ENCODE results near the gene CORO2B.
"Not testable (repeated sequence)": the region's sequence is repeated elsewhere in the genome, so short reads cannot be mapped to it uniquely, and the experiment has no call there.

Gene CORO2B

GRCh38 chr15:68593341-68593740 lies 14.5 kb downstream of the CORO2B start:
- no peak for DNase-seq

GRCh38 chr15:68593828-68594532 lies 15.2 kb downstream of the CORO2B start:
- no peak for DNase-seq

DNA sequence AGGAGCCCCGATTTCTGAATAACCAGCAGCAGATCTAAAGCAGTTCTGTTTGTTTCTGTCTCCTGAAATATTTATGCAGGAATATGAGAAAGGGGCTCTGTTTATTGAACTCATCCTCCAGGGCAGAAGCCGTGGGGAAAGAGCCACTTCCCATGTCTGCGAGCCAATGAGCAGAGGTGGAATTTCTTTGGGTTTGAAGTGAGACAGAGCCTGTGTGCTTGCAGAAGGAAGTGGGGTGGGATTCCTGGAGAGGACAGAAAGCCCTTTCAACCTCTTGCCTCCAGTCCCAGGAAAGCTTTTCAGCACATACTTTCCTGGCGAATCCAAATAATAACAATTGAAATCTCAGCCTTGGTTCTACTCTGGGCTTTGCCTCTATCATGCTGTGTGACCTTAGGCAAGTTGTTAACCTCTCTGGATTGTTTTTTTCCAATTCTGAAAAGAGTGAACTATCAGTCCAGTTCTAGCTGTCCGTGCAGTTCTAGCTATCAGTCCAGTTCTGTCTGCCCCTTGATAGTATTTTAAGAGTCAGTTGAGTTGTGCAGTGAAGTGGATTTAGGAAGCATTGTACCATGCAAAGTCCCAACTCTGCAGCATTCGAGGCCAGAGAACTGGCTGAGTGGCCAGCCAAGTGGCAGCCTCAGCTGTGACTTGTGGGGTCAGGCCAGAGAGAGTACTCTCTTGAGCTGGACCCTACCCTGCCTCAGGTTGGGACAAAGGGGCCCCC lies 15.9 kb downstream of the CORO2B start:
- DNase-seq = no peak

DNA sequence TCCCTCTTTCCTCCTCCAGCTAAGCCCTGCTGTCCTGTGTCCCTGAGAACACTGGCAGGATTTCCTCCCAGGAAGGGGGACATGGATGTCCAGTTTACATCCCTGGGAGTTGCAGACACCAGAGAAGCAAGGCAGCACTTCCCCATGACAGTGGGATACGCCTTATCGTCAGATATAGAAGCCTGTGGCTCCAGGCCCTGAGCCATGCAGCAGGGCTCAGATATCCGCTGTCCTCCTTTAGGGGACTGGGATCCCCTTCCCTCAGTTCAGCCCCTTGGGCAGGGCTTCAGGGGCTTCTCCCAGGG lies 16.4 kb downstream of the CORO2B start:
- DNase-seq = no peak

DNA sequence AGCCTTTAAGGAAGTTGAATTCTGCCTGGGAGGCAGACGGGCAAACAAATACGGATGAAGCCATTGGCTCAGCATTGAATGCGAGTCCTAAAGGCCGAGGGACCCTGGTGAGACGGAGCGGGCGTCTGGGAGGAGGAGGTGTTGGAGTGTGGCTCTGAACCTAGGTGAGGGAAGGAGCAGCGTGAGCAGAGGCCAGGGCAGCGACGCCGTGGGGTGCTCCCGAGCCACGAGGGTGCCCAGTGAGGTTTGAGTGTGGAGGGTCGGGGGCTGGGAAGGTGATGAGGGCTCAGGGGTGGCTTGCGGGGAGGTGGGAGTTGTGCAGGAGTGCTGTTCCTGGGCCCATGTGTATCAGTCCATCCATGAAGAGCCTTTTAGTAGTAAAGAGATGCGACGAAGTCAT lies 17.0 kb downstream of the CORO2B start:
- DNase-seq = no peak

DNA sequence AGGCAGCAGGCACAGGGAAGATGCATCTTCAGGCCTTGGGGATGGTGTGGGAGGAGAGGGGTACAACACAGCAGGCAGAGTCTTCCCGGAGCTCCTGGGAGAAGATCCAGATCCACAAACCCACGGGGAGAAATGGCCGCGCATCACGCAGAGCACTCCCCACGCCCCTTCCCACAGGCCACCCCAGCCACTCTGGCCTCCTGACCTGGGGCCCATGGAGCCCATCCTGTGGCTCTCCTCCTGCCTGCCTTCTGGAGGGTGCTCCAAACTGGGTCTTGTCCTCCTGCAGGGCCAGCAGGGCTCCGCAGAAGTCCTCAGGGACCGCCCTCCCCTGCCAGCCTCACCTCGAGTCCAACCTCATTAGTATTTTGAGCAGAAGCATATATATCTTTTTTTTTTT lies 17.9 kb downstream of the CORO2B start:
- DNase-seq = no peak

DNA sequence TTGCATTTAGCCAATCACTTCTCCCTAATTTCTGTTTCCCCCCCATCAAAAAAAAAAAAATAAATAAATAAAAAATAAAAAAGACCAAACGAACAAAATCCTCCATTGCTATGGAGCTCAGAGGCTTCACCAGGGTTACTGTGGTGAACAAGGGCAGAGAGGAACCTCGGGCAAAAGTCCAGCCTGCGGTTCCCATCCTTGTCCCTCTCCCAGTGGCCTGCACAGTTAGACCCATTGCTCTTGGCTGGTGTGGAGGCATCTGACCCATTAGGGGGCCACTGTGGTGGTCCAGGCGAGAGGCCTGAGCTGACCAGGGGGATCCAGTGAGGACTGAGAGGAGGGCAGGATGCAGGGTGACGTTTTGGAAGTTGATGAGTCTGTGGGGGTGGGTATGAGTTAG lies 18.8 kb downstream of the CORO2B start:
- DNase-seq = no peak

GRCh38 chr15:68598171-68599152 lies 19.7 kb downstream of the CORO2B start:
- DNase-seq = peak; percentile 82

DNA sequence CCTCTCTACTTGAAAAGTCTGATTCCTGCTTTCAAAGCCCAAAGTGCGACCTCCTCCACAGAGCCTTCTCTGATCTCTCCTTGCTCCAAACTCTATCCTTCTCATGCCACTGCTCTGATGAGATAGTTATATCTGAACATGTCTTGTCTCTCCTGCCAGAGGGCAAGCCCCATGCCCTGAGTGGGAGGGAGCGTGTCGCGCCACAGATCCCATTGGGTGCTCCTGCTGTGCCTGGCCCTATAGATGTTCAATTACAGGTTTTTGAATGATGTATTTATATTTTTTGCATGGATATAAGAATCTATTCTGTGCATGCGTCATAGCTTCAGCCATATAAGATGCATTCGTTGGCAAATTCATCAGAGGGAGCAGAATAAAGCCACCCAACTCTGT lies 20.4 kb downstream of the CORO2B start:
- no peak for DNase-seq

DNA sequence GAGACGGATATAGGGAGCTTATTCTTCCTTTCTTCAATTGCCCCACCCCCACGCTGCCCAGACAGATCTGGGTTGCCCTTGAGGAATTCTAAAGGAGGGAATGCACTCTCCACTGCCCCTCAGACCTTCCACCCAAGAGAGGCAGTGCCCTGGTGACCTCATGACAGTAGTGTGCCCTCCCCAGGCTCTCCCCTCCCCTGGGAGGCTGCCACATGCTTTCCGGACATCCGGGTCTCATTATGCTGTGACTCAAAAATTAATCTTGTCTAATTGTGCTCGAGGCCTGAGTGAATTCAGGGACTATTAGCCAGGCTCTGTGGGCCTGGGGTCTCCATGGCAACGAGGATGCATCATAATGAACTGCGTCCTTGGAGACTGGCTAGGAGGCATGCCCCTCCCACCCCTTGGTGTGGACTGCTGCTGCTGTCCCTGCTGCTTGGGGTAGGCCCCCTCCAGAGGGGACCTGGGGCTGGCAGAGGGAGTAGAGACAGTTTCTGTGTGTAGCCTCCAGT lies 20.8 kb downstream of the CORO2B start:
- no peak for DNase-seq

- no peak for DNase-seq
Observed at GRCh38 chr15:68601206-68602197, 22.7 kb downstream of the CORO2B start.

GRCh38 chr15:68602459-68603215 lies 23.8 kb downstream of the CORO2B start:
- DNase-seq = no peak

DNA sequence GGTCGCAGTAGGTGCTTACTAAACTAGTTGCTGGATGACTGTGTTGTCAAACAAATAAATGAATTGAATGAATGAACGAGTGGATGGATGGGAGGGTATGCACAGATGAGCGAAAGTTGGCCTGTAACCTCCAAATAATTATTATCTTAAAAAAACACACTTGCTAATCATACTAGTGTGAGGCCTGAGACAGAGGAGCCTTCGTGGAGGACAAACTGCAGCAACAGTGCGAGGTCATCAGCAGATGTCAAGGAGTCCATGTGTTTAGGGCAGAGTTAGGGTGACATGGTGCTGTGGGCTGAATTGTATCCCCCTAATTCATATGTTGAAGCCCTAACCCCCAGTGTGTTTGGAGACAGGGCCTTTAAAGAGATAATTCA lies 24.4 kb downstream of the CORO2B start:
- DNase-seq = no peak

DNA sequence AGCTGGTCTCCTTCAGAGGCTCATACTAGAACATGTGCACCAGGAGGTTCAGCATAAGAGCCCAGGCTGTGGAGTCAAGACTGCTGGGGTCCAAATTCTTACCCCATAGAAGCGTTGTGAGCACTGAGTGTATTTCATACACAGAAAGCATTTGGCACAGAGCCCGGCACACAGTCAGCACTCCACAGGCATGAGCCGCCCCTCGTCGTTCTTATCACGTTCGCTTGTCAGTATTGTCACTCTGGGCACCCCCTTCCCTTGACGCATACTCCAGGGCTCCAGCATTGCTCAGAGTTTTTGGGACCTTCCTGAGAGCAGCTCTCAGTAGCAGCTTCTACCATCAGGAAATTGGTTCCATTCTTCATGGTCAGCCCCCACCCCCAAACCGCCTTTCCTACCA lies 25.2 kb downstream of the CORO2B start:
- DNase-seq = no peak

DNA sequence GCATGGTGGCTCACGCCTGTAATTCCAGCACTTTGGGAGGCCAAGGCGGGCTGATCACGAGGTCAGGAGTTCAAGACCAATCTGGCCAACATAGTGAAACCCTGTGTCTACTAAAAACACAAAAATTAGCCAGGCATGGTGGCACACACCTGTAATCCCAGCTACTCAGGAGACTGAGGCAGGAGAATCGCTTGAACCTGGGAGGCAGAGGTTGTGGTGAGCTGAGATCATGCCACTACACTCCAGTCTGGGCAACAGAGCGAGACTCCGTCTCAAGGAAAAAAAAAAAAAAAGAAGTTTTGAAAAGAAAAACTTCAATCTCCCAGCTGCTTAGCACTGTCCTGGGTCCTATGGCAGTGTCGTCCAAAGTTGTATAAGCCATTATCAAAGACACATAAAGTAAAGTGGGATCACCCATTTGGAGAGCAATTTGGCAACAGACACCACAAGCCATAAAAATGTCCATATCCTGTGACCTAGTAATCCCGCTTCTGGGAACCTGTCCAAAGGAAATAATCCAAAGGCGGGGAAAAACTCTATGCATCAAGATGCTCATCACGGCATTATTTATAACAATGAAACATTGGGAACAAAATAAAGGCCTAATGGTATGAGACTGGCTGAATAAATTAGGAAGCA lies 26.2 kb downstream of the CORO2B start:
- DNase-seq = not testable (repeated sequence)

GRCh38 chr15:68606375-68606774 lies 27.6 kb downstream of the CORO2B start:
- DNase-seq = no peak

GRCh38 chr15:68608206-68608843 lies 29.5 kb downstream of the CORO2B start:
- DNase-seq = no peak

GRCh38 chr15:68608844-68609232 lies 30.0 kb downstream of the CORO2B start:
- no peak for DNase-seq

DNA sequence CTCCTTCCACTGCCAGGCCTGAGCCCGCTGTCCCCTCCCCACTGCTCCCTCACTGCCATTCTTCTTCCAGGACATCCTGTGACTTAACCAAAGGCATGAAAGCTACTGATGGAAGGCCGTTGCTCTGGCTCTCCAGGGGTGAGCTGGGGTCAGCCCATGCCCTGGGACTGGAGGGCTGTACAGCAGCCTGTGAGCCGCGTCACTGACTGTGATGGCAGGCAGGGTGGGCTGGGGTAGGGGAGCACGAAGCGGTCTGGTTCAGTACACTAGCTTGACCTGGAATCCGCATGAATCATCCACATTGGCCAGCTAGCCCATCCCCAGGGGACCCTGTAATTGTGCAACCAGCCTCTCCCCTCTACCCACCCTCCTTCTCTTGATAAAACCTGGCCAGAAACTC lies 30.8 kb downstream of the CORO2B start:
- DNase-seq = no peak

- DNase-seq = no peak
Observed at GRCh38 chr15:68610825-68611224, 32.0 kb downstream of the CORO2B start.

All from RPMI8226 (cell line).